Liver (tissue), 3 donors: Measurements from ENCODE around the gene KDELR1.

Experiments
- CTCF ChIP-seq: fragments of 150-350 bp; IDR thresholded peaks from 2 replicates; pipeline ENCODE4 v1.5.1; 2017; ENCODE audit warnings: improper control_type of control experiment, low read depth, low read length; ENCODE audit not compliant: missing input control
- GABPA ChIP-seq, 2 donors: IDR thresholded peaks in 1 of 2; conservative IDR thresholded peaks in 1 of 2; 2 replicates each; pipeline ENCODE4 v1.6.1; 2016; ENCODE audit warnings: antibody characterized with exemption in 2 of 2, mild to moderate bottlenecking in 1 of 2, moderate library complexity in 1 of 2
- RAD21 ChIP-seq, 2 donors: IDR thresholded peaks; 2 replicates each; pipeline ENCODE4 v1.6.1; 2016; ENCODE audit warnings: antibody characterized with exemption in 2 of 2, mild to moderate bottlenecking in 2 of 2
- RXRA ChIP-seq, 2 donors: IDR thresholded peaks; 2 replicates each; pipeline ENCODE4 v1.6.1; 2017 to 2018; ENCODE audit warnings: antibody characterized with exemption in 2 of 2, mild to moderate bottlenecking in 1 of 2
- SP1 ChIP-seq: IDR thresholded peaks from 2 replicates; pipeline ENCODE4 v1.6.1; 2018; ENCODE audit warnings: antibody characterized with exemption, mild to moderate bottlenecking
- TF ChIP-seq, protein P1 (sequence below): IDR thresholded peaks from 2 replicates; pipeline ENCODE4 v1.6.1; 2016; ENCODE audit warnings: antibody characterized with exemption
- donor health status: healthy.
- donor health status: healthy.

- TF ChIP-seq CTCF (no peak), RXRA (IDR thresholded peaks at IDR 0.05) (no peak), RAD21 (IDR thresholded peaks at IDR 0.05) (no peak), SP1 (no peak), GABPA (IDR thresholded peaks at IDR 0.05 in 1 of 2, conservative IDR thresholded peaks at IDR 0.05 in 1 of 2) (no peak)
- TF ChIP-seq, protein P1, sequence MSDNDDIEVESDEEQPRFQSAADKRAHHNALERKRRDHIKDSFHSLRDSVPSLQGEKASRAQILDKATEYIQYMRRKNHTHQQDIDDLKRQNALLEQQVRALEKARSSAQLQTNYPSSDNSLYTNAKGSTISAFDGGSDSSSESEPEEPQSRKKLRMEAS, result no peak
These were observed 4.4 kb downstream of the KDELR1 start for GRCh38 chr19:48386981-48387380.
